GM18909 (cell line): ENCODE measurements around the gene ARHGAP8.

Experiments used
- ATAC-seq: cut with Tn5 transposase; IDR thresholded peaks from one replicate; pipeline ENCODE4 v1.9.1; 2021; ENCODE audit warnings: mild to moderate bottlenecking; ENCODE audit not compliant: unreplicated experiment, poor library complexity

Gene ARHGAP8

DNA sequence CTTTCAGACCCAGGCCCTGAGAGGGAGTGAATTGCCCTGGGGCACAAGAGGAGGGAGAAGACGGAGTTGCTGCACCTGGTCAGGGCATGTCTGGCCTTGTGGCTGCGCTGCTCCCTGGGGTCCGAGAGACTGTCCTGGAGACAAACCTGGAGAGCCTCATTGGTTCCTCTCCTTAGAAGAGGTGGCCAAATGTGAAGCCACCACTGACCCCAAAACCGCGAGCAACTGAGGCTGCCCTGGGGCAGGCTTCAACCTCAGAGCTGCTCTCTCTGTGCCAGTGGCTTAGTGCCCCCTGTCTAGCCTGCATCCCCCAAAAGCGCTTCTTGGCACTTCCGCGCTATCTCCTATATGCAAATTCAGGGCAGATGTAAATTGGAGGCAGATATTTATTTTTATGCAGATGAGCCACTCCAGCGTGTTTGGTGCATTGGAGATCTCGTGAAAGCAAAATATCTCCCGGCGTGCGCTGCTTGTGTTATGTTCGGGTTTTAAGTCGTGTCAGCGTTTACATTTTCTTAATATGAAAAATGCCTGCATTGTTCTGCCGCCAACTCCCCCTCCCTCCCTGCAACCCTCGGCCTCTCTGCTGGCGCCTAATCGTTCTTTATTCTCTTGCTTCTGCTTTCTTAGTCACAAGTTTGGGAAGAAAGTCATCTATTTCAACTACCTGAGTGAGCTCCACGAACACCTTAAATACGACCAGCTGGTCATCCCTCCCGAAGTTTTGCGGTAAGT is 69.5 kb downstream of the ARHGAP8 start:
- no peak for ATAC-seq

DNA sequence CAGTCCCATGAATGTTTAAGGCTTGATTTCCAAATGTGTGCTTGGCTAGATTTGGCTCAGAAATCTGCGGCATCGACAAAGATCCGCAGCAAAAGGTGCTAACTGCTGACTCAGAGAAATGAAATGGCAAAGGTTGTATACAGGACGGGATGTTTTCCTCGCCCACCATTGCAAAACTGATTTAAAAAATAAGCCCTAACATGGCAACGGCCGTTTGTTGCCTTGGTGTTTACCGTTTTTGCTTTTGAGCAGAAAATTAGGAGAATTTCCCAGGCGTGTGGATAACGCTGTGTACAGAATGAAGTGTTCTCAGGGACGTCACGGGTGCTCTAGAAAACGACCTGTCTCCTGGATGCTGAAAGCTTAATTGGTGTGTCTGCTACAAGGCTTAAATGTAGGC is 70.2 kb downstream of the ARHGAP8 start:
- no peak for ATAC-seq

DNA sequence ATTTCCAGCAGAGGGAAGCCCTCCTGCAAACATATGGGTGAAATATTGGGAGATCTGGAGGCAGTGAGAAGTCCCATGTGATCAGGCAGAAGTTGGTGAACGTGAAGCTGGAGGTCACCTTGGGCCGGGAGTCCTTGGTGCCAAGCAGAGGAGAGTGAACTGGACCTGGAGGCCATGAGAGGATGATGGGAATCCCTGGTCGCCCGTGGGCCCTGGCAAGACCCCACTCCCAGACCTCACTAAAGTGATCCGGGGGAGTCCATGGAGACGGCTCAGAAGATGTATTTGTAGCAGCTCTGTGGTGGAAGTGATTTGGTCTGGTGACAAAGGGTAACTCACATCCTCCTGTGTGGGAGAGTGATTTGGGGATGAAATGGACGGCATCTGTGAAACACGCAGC is 71.0 kb downstream of the ARHGAP8 start:
- no peak for ATAC-seq

DNA sequence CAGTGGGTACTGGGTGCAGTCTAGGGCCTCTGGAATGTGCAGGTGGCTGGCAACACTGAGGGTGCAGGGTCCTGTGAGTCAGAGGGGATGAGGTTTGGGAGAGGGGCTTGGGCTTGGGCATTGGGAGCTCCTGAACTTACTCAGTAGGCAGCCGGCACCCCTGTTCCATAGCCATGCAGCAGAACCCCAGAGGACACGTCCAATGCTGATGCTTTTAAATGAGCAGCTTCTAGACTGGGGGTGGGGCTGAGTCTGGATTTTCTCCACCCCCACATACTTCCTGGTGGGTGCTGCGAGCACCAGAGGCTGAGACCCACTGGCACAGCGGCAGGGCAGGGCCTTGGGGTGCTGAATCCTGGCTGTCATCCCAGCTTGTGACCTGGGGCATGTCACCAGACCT is 71.4 kb downstream of the ARHGAP8 start:
- ATAC-seq = no peak

DNA sequence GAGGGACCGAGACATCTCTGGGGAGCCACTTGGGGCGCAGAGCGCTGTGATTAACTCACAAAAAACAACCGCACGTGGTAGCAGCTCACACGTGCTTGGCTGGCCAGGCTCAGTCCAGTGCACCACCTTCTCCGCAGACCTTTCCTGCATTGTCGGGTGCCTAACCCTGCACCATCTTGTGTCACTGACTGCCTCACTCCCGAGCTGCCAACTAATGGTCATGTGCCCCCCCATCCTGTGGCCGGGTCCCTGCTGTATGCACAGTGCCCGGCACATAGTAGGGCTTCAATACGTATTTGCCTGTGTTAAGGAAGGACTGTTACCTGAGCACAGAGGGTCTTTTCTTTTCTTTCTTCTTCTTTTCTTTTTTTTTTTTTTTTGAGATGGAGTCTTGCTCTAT is 71.9 kb downstream of the ARHGAP8 start:
- no peak for ATAC-seq

DNA sequence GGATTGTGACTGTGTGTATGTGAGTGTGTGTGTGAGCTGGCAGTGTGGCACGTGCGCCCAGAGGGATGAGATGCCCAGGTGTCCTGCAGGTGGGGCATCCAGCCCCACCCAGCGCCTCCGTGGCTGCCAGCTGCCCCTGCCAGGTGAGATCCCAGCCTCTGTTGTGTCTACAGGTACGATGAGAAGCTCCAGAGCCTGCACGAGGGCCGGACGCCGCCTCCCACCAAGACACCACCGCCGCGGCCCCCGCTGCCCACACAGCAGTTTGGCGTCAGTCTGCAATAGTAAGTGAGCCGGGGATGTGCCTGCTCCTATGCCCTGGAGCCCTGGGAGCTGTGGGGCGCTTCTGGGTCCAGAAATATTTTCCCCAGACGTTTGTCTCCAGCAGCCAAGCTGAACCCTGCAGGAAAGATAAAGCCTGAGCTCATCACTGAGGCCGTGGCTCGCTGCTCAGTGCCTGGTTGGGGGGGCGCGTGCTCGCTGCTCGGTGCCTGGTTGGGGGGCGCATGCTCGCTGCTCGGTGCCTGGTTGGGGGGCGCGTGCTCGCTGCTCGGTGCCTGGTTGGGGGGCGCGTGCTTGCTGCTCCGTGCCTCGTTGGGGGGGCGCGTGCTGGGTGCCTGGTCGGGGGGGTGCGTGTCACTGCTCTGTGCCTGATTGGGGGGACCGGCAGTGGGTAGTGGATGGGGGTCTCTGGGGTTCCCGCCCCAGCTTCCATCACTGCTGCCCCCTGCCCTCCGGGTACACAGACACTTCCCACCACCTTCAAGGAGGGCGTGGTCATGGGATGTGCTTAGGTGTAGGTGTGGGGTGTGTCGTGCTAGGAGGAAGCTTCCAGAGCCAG is 73.2 kb downstream of the ARHGAP8 start:
- ATAC-seq = no peak

DNA sequence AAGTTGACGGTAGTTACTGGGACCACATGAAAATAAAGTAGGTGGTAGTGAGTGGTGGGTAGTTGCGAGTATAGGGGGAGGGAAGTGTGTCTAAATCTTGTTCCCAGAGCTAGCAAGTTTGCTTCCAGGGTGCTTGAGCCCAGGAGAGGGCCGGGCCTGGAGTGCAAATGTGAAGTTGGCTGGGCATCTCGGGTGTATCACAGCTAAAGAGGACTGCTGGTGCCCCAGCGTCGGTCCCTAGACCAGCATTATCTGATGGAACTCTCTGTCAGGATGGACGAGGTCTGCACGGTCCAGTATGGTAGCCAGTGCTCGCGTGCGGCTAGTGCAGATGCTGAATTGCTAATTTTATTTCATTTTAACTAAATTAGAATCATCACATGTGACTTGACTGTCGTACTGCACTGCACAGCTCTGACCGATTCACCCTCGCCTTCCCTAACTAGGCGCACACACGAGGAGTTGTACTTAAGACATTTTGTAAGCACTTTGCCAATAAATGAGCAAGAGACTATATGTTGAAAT is 75.4 kb downstream of the ARHGAP8 start:
- ATAC-seq = no peak

DNA sequence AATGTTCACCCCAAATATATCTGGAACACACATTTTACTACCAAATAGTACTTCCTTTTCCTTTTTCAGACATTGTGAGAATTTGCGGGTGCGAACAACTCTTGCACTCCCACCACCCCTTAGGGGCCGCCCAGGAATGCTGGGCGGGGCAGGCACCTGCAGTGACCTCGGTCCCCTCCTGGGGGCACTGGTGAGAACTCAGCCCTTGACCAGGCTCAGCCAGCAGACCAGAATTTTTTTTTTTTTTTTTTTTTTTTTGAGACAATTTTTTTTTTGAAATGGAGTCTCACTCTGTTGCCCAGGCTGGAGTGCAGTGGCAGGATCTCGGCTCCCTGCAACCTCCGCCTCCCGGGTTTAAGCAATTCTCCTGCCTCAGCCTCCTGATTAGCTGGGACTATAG is 75.8 kb downstream of the ARHGAP8 start:
- no peak for ATAC-seq

DNA sequence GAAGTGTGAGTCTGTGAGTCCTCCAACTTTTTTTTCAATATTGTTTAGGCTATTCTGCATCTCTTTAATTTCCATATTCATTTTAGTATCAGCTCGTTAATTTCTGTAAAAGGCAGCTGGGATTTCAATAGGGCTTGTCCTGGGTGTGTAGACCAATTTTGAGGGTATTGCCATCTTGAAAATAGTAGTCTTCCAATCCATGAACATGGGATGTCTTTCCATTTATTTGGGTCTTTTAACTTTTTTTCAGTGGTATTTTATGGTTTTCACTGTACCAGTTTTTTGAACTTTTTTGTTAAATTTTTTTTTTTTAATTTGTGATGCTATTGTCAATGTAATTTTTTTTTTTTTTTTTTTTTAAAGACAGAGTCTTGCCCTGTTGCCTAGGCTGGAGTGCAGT is 79.5 kb downstream of the ARHGAP8 start:
- ATAC-seq = no peak

DNA sequence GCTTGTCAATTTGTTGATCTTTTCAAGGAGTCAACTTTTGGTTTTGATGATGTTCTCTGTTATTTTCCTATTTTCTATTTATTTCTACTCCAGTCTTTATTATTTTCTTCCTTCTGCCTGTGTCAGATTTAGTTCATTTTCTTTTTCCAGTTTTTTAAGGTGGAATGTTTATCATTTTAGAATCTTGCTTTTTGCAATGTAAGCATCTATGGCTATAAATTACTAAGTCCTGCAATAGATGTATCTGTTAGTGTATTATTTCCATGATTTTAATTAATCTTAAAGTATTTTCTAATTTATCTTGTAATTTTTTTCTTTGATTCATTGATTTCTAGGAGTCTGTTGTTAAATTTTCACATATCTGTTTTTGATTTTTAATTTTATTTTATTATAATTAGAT is 81.7 kb downstream of the ARHGAP8 start:
- ATAC-seq = no peak

DNA sequence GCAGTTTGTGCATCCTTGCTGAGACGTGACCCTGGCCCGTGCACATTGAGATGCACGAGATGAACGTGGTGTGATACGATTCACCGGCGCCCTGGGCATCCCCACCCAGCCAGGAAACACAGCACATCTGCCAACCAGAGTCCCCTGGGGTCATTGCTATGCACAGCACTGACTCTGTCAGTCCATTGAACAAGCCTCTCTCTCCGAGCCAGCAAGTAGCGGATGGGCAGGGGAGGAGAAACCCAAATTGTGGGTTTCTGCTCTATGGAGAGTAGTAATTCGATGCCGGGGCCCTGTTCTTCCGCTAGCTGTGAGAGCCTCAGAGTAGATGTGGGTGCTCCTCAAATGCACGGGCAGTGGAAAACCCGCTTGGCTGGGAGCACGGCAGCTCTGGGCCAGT is 85.1 kb downstream of the ARHGAP8 start:
- no peak for ATAC-seq

DNA sequence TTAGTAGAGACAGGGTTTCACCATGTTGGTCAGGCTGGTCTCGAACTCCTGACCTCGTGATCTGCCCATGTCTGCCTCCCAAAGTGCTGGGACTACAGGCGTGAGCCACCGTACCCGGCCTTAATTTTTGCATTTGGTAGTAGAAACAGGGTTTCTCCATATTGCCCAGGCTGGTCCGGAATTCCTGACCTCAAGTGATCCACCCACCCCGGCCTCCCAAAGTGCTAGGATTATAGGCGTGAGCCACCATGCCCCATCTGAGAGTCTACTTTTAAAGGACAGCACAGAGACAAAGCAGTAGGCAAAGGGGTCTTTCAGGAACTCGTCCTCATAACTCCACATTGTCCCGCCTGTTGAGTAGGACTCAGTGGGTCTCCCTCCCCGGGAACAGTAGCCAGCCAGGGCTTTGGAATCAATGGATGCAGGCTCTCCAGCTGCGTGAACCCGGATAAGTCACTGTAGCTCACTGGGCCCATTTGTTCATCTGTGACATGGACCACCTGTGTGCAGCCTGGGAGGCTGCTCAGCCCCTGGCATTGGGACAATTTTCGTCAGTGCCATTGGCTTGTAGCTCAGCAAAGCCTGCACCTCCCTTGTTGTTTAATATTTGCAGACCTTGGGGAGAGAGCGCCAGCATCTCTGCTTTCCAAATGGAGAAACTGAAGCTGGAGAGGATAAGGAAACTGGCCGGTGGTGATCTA is 86.1 kb downstream of the ARHGAP8 start:
- ATAC-seq = no peak

DNA sequence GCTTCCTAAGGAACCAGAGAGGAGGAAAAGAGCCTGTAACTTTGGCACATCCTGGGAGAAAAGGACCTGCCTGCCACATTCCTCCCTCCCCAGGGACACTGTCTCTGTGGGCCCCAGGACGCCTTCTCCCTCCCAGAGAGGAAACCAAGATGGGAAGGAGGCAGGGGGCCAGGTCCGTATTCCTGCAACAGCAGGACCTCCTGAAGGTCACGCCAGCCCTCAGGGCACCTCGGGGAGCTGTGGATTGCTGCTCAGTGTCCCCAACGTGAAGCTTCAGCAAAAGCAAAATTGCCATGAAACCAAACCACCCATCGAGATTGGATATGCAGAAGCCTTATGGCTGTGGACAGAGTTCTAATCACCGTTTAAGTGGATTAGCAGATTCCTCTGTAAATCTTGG is 86.7 kb downstream of the ARHGAP8 start:
- no peak for ATAC-seq

DNA sequence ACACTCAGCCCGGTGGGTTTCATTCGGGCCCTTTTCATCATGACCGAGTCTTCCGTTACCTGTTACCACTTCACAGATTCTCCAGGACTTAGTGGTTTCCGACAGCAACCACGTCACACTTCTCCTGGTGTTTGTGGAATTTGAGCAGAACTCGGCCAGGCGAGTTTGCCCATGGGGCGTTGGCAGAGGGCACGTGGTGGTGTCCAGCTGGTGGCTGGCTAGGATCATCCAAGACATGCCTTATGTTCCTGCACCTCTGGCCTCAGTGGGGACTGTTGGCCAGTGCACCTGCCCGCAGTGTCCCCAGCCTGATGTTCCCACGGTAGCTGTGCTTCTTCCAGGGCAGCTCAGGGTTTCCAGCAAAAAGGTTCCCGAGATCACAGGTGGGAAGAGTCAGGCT is 87.3 kb downstream of the ARHGAP8 start:
- no peak for ATAC-seq

DNA sequence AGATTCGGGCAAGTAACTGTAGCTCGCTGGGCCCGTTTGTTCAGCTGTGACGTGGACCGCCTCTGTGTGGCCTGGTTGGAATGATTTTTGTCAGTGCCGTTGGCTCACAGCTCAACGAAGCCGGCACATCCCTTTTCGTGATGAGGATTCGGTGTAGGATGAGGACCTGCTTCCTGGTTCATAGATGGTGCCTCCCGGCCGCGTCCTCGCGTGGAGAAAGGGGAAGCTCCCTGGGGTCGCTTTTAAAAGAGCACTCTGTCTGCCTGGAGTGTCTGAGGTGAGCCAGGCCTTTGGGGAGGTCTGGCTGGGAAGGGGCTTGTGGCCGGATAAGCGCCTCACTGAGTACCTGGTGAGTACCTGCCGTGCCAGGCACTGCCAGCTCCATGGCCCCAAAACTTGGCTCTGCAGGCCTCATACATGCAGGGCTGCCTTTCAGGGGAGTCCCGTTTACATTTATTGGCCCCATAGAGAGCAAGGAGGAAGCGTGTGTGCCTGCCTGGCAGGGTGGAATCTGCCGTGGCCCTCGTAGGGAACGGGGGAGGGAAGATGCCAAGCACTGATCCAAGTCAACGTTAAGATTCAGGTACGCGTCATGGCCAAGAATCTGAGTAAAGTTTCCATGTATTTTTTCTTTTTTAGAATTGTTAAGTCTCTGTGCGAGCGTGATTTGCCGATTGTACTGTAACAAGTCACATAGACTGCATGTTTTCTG is 88.4 kb downstream of the ARHGAP8 start:
- no peak for ATAC-seq

DNA sequence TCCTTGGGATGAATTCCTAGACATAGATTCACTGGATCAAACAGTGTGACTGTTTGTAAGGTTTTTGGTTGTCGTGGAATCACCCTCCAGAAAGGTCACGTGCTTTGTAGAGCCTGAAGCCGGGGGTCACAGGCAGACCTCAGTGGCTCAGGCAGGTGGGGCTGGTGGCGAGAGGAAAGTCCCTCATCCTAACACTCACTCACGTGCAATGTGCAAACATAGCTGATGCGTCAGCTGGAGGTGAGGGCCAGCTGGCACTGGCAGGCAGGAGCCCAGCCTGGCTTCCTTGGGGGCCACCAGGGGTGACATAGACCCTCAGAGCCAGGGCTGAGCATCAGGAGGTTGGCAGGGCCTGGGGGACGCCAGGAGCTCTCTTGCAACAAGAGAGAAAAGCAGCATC is 90.0 kb downstream of the ARHGAP8 start:
- no peak for ATAC-seq

DNA sequence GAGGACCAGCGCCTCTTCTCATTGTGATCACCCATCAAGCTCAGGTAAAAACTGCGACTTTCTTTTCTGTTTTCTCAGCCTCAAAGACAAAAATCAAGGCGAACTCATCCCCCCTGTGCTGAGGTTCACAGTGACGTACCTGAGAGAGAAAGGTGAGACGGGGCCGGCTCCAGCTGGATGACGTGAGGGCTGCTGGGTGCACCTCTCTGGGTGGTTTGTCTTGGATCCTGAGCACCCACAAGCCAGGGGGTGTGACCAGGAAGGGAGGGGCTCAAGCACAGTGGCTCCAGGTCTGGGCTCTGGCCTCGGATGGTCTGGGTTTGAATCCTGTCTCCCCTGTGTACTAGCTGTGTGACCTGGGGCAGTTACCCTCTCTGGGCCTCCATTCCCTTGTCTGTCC is 92.8 kb downstream of the ARHGAP8 start:
- no peak for ATAC-seq

DNA sequence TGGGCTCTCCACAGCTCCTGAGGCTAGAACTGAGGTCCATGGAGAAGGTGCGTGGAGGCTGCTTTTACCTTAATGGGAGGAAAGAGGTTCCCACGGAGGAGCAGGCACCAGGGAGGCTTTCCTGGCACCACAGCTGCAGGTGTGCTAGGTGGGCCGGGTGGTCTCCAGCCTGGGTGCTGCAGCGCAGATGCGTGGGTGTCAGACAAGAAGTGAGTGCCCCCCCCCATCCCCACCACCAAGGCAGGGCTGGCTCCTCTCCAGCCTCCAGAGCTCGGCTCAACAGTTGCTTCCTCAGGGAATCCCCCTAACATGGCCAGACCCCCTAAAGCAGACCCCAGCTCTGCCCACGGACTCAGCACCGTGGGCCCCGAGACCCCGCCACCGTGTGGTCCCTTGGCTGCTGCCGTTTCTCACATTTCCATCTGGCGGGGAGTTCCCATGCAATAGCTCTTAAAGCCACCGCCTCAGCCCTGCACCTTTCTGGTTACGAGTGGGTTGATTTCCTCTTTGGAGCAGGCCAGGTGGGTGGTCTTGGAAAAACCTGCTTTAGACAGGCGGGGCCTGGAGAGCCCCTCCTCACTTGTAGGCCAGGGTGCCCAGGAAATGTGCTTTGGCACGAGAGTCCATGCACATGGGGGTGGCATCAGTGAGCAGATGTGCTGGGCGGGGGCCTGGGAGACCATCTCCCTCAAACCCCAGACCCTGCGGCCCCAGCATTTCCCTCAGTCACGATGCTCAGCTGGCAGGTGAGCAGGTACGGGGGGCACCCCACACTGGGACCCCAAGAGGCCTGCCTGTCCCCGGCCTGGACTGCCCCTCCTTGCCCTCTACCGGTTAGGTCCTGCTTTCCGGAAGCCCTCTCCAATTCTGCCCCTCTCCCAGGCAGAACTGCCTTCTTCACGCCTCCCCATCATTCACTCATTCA is 93.7 kb downstream of the ARHGAP8 start:
- no peak for ATAC-seq

DNA sequence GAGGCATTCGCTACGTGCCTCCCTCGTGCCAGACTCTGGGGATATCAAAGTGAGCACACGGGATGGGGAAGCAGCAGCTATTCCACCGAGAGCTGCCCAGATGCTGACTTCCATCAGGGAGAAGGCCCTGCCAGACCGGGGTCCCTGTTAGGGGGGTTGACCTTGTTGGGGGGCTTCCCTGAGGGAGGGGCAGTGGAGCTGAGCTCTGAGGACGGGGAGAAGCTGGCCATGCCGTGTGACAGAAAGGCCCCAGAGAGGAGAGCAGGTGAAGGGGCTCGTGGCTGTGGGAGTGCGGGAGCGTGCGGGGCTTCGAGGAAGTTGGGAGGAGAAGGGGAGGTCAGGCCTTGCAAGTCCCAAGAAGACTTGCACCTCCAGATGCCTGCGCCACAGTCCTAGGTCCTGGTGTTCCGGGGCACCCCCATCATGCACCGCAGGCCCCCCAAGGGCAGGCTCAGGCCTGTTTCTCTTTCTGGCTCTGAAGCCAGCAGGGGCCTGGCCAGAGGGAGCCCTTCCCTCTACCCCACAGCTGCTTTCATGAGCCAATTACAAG is 94.4 kb downstream of the ARHGAP8 start:
- ATAC-seq = no peak
